GM13976 (cell line): ENCODE data around the gene SPCS2.

ENCODE experiments used
- DNase-seq: peaks from one replicate; pipeline ENCODE4 v3.0.0; 2012; ENCODE audit warnings: low spot score
- in situ Hi-C: fragments of 300-500 bp; cut with MboI; formaldehyde crosslinking; loops from one replicate; pipeline ENCODE4 v1.12.0; 2022; ENCODE audit warnings: low sequenced_read_pairs, mixed read lengths, inconsistent platforms; ENCODE audit not compliant: unreplicated experiment
- TF ChIP-seq, protein P1 (sequence below): IDR thresholded peaks from 2 replicates; pipeline ENCODE4 v1.5.1; 2012; ENCODE audit warnings: borderline replicate concordance, mild to moderate bottlenecking; ENCODE audit not compliant: insufficient read depth; ENCODE audit errors: extremely low read depth, missing control alignments, control extremely low read depth

SPCS2 gene

DNA sequence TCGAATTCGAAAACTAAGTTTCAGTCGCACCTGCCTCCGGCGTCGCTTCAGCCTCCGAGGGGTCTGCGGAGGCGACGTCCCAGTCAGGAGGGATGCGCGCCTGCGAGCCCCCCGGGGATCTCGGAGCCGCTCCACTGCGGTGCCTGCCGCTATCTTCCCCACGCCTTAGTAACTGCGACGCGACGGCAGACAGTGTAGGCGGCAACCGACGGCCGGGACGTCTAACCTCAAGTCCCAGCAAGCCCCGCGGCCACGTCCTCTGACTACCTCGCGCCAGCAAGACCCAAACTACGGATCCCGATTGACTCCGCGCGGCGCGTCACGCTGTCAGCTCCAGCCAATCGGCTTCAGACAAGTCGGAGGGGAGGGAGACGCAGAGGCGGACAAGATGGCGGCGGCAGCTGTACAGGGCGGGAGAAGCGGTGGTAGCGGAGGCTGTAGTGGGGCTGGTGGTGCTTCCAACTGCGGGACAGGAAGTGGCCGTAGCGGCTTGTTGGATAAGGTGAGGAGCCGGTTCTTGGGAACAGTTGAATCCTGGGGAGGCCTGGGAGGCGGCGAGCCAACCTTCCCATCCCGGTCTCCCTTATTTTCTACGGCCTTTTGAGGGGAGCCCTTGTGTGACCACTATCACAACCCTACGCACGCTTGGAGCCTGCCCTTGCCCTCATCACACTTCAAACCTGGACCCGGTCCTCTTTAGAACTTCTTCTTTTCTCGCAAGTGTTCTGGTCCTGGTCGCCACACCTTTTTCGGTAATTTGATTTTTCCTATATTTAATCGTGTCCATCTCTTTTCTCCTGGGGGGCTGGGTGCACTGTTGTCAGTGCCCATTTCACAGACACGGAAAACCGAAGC, at the start of gene SPCS2, which contains the start of gene XRRA1:
Gene SPCS2, plus strand, starts transcription at position 369 of the 855 bp plus-strand sequence. Its CDS starts 20 bp downstream, at position 389.
Gene XRRA1, minus strand, starts transcription at position 194 of the 855 bp plus-strand sequence. CDS start 8,213 bp downstream, outside the sequence.
- TF ChIP-seq, protein P1, sequence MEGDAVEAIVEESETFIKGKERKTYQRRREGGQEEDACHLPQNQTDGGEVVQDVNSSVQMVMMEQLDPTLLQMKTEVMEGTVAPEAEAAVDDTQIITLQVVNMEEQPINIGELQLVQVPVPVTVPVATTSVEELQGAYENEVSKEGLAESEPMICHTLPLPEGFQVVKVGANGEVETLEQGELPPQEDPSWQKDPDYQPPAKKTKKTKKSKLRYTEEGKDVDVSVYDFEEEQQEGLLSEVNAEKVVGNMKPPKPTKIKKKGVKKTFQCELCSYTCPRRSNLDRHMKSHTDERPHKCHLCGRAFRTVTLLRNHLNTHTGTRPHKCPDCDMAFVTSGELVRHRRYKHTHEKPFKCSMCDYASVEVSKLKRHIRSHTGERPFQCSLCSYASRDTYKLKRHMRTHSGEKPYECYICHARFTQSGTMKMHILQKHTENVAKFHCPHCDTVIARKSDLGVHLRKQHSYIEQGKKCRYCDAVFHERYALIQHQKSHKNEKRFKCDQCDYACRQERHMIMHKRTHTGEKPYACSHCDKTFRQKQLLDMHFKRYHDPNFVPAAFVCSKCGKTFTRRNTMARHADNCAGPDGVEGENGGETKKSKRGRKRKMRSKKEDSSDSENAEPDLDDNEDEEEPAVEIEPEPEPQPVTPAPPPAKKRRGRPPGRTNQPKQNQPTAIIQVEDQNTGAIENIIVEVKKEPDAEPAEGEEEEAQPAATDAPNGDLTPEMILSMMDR: no peak
- in situ Hi-C loops: loop anchor here (10.0 to 25.0 kb wide), 2 partner anchors 66 to 263 kb away; no protein-coding TSS in a partner anchor
- peak; percentile 95 for DNase-seq

DNA sequence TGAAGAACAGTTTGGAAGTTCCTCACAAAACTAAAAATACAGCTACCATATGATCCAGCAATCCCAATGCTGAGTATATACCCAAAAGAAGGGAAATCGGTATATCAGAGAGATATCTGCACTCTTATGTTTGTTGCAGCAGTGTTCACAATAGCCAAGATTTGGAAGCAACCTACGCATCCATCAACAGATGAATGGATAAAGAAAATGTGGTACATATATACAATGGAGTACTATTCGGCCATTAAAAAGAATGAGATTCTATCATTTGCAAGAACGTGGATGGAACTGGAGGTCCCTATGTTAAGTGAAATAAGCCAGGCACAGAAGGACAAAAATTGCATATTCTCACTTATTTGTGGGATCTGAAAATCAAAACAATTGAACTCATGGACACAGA, 46.7 kb upstream of the SPCS2 start:
- in situ Hi-C loops: no loop called here
- DNase-seq: no peak
- TF ChIP-seq, protein P1: no peak

DNA sequence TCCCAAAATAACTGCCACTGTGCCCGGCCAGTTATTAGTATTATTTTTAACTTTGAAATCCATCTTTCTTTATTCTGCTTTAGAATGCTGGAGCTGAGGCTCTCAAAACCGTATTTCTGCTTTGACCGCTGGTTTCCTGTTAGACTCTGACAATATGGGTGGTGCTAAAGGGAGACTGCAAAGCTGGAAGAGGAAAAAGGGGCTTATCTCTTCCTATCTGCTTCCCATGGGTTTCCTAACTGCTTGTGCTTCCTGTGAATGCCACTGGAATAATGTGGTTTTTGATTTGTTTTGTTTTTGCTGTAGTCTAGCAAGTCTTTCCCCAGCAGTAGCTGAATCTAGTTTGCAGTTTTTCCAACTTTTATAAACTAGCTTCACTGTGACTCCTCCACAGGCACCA, 43.7 kb upstream of the SPCS2 start:
- TF ChIP-seq, protein P1: no peak
- in situ Hi-C loops: no loop called here
- DNase-seq: no peak

DNA sequence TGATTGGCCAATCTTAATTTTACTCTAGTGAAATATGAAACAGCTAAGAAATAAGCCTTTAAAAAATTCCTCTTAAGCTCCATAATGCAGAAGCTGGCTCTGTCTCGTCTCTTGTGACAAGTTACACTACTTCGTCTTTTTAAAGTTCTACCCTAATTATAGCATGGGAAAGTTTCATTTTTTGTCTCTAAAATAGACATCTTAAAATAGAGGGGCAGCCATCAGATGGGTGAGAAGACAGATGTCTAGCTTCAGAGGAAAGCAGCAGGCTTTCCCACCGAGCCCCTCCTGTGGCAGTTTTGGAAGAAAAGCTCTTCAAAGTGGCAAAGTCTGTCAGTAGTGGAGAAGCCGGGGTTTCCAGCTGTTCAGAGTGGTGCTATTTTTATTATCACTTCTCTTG, 39.7 kb upstream of the SPCS2 start:
- peak; percentile 42 for DNase-seq
- TF ChIP-seq, protein P1: no peak
- in situ Hi-C loops: no loop called here

DNA sequence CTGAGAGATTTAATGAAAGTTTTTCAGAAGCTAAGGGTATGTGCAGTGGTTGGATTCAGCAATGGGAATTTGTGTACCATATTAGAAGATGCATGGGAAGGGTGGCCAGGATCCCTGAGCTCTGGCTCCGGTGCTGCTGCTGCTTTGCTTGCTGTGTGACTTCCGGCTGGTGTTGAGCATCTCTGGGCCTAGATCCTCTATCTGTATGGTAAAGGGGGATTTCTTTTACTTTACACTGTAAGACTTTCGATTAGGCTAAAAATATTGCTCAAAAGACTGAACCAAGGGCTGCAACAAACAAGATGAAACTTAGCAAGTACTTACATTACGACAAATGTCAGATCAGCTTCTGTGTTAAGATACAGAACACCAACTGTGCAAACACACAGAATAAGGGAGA, 39.3 kb upstream of the SPCS2 start:
- in situ Hi-C loops: no loop called here
- TF ChIP-seq, protein P1: no peak
- no peak for DNase-seq

DNA sequence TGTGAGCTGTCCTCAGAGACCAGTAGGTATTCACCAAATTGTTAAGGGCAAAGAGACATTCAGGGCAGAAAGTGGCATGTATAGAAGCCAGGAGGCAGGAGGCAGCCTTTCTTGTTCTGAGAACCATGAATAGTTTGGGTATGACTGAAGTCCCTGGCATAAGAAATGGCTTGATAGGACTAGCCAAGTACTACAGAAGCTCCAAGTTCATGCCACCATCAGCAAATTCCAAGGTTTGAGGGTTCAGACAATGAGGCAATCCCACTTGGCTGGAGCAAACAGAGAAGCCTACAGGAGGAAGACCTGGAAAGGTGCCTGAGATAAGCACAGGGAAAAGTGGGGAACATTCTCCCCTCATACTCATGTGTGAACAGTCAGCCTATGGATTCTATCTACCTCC, 25.9 kb upstream of the SPCS2 start:
- DNase-seq: no peak
- TF ChIP-seq, protein P1: no peak
- in situ Hi-C loops: no loop called here

DNA sequence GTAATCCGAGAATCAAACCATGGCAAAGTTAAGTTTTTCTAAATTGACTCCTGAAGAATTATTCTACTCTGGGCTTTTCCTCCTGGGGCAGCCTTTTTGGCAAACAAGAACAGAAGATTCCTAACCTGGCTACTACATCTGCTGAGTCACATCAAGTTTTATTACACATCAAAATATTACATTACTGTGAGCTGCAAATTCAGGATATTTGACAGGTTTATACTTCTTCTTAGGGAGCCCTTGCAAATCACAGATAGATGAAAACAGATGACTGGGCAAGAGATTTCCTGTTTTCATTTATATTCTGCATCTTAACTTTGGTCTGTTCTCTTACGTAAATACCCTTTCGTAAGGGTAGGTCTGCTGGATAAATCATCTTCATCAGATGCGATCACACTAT, 23.8 kb upstream of the SPCS2 start:
- DNase-seq: no peak
- in situ Hi-C loops: loop anchor here (25.0 kb wide), 1 partner anchor 287 kb away; no protein-coding TSS in a partner anchor
- TF ChIP-seq, protein P1: no peak
